ENCODE results near the gene PCTP. TPM values are rescaled to one million over a fixed set of nuclear protein-coding genes. Genes with fewer than 3 reads are reported as not detected.

Gene PCTP
- total and polyA plus RNA-seq, 2 of the 4 experiments (the other 2 are of a cell fraction): 11.6 to 12.9 TPM

- WGBS, 2 experiments (ENCODE audit: extremely low coverage in 2 of 2, insufficient read length in 1 of 2): 8% methylated on average over 1 of the region's 3 CpGs; no CpG with 5 or more reads in 1 of the 2 experiments
- no peak overlapping the region for H3K14ac ChIP-seq (replicated peaks; ENCODE audit: low read depth, low read length)
- no peaks in the 10 kb centered on the region for H4K20me1 ChIP-seq (ENCODE audit: insufficient read depth, low read length)
- no peak overlapping the region for H3K56ac ChIP-seq (ENCODE audit: extremely low read depth, insufficient read depth, low read length)
- H2BK120ac ChIP-seq (ENCODE audit: low read depth, low read length): no peak overlapping the region
- no peaks in the 10 kb centered on the region for H3K4me1 ChIP-seq (ENCODE audit: control insufficient read depth, insufficient read depth, low read length)
- H4K8ac ChIP-seq (ENCODE audit: low read depth in 2 of 2, low read length in 2 of 2): no peak overlapping the region
- H3K9me1 ChIP-seq (ENCODE audit: insufficient read depth, low read length): no peaks in the 10 kb centered on the region
- H3K36me3 ChIP-seq (ENCODE audit: control insufficient read depth, insufficient read depth, low read length): no peaks in the 10 kb centered on the region
- no peak overlapping the region for H2AK5ac ChIP-seq (ENCODE audit: low read depth, low read length)
- H3K18ac ChIP-seq (ENCODE audit: low read depth, low read length): no peak overlapping the region
- no peak overlapping the region for H2AK9ac ChIP-seq (replicated peaks; ENCODE audit: low read depth, low read length, poor library complexity)
- ATAC-seq (ENCODE audit: low read depth) (no peak), DNase-seq (no peak)
- intact Hi-C loops (cut with micrococcal nuclease): no loop called here
- H3K4me3 ChIP-seq (ENCODE audit: insufficient read depth, low read depth, low read length): no peak overlapping the region
- no peak overlapping the region for H4K91ac ChIP-seq (ENCODE audit: insufficient read depth, low read depth, low read length)
- H3K23ac ChIP-seq (ENCODE audit: low read depth, low read length): no peak overlapping the region
- H3K4ac ChIP-seq (ENCODE audit: low read depth, low read length): no peak overlapping the region
- H3K9ac ChIP-seq (ENCODE audit: low read depth, low read length): no peak overlapping the region
- no peak overlapping the region for H2BK5ac ChIP-seq (ENCODE audit: low read depth, low read length, poor library complexity, severe bottlenecking)
- dilution Hi-C loops (cut with HindIII; ENCODE audit: low sequenced_read_pairs, unreplicated experiment): no loop called here
- no TSS peak for BruUV-seq (replicated peaks)
- H3K27me3 ChIP-seq (ENCODE audit: control insufficient read depth, insufficient read depth, low read length): no peaks in the 10 kb centered on the region
- no peaks in the 10 kb centered on the region for H3K9me3 ChIP-seq (ENCODE audit: control insufficient read depth, insufficient read depth, low read length)
- H4K5ac ChIP-seq (ENCODE audit: low read depth, low read length): no peak overlapping the region
- H2BK15ac ChIP-seq (ENCODE audit: low read depth, low read length): no peak overlapping the region
- in situ Hi-C loops (cut with MboI; ENCODE audit: low sequenced_read_pairs): loop anchor here (25.0 kb wide), 1 partner anchor 1994 kb away; no protein-coding TSS in a partner anchor
- H2AFZ ChIP-seq (replicated peaks; ENCODE audit: low read length, poor library complexity): no peak overlapping the region
- POLR2A ChIA-PET (ENCODE audit: unreplicated experiment): no interaction called here
- no peaks in the 10 kb centered on the region for H3K79me1 ChIP-seq (ENCODE audit: low read depth in 1 of 2, low read length in 2 of 2)
- CTCF ChIA-PET: no interaction called here
- no peak overlapping the region for H2BK20ac ChIP-seq (ENCODE audit: low read depth, low read length)
- TF ChIP-seq CHD1 (IDR thresholded peaks at IDR 0.05; ENCODE audit: low read depth, low read length) (no peak), BHLHE40 (IDR thresholded peaks at IDR 0.05; ENCODE audit: low read depth, low read length) (no peak), NFE2L2 (IDR thresholded peaks at IDR 0.05; ENCODE audit: low read depth, low read length) (no peak), RFX5 (IDR thresholded peaks at IDR 0.05; ENCODE audit: low read depth, low read length) (no peak)
- no peak overlapping the region for H3K4me2 ChIP-seq (ENCODE audit: low read depth, low read length)
- H3K27ac ChIP-seq (ENCODE audit: insufficient read depth, low read length): no peak overlapping the region
Observed at GRCh38 chr17:55818026-55818425, 67.2 kb downstream of the PCTP start.

Measured in IMR-90 (cell line).